Stimulated activated CD8-positive, alpha-beta memory T cell treated with anti-CD3 and anti-CD28 coated beads, Interleukin-12 subunit alpha, Interleukin-12 subunit beta, amount 100 ng/mL, for 24 hours (primary cell): ENCODE data around the gene PLAAT5.
"Not testable (repeated sequence)": the region's sequence is repeated elsewhere in the genome, so short reads cannot be mapped to it uniquely, and the experiment has no call there.

Experiments
- DNase-seq: peaks from one replicate; pipeline ENCODE4 v3.0.0-alpha.2; 2020; ENCODE audit errors: extremely low read depth

PLAAT5 gene

GRCh38 chr11:63490551-63491239 lies at the start of gene PLAAT5:
PLAAT5 (minus strand) TSS chr11:63491167; CDS start chr11:63491034, 133 bp downstream.
- no peak for DNase-seq

- no peak for DNase-seq
Measured at GRCh38 chr11:63537293-63538101, 46.5 kb upstream of the PLAAT5 start.

- DNase-seq, result no peak
Measured at GRCh38 chr11:63536669-63537292, 45.8 kb upstream of the PLAAT5 start, which contains the start of gene PLAAT4. PLAAT4 (plus strand) TSS chr11:63536808; CDS start chr11:63536869, 61 bp downstream.

- no peak for DNase-seq
Measured at GRCh38 chr11:63535734-63536133, 44.8 kb upstream of the PLAAT5 start.

- DNase-seq, result no peak
Measured at GRCh38 chr11:63534895-63535461, 44.0 kb upstream of the PLAAT5 start.

- DNase-seq, result no peak
Measured at GRCh38 chr11:63534076-63534475, 43.1 kb upstream of the PLAAT5 start.

- DNase-seq, result no peak
Measured at GRCh38 chr11:63532799-63533475, 42.0 kb upstream of the PLAAT5 start.

- DNase-seq, result no peak
Measured at GRCh38 chr11:63532117-63532516, 41.1 kb upstream of the PLAAT5 start.

GRCh38 chr11:63531074-63531792 lies 40.3 kb upstream of the PLAAT5 start:
- not testable (repeated sequence) for DNase-seq

GRCh38 chr11:63530021-63530420 lies 39.1 kb upstream of the PLAAT5 start:
- no peak for DNase-seq

- DNase-seq, result not testable (repeated sequence)
Measured at GRCh38 chr11:63529373-63529772, 38.4 kb upstream of the PLAAT5 start.

GRCh38 chr11:63528729-63529278 lies 37.8 kb upstream of the PLAAT5 start:
- DNase-seq, result not testable (repeated sequence)

GRCh38 chr11:63528156-63528555 lies 37.2 kb upstream of the PLAAT5 start:
- DNase-seq, result not testable (repeated sequence)

- no peak for DNase-seq
Measured at GRCh38 chr11:63527667-63528066, 36.7 kb upstream of the PLAAT5 start.

GRCh38 chr11:63523151-63523550 lies 32.2 kb upstream of the PLAAT5 start:
- DNase-seq, result no peak

GRCh38 chr11:63521896-63522295 lies 30.9 kb upstream of the PLAAT5 start:
- no peak for DNase-seq

GRCh38 chr11:63520606-63521170 lies 29.7 kb upstream of the PLAAT5 start:
- no peak for DNase-seq

- DNase-seq, result no peak
Measured at GRCh38 chr11:63518548-63518947, 27.6 kb upstream of the PLAAT5 start.

GRCh38 chr11:63517156-63517555 lies 26.2 kb upstream of the PLAAT5 start:
- no peak for DNase-seq

- DNase-seq, result no peak
Measured at GRCh38 chr11:63516109-63516508, 25.1 kb upstream of the PLAAT5 start.
